ENCODE measurements around the gene ARHGAP9. TPM values are rescaled to one million over a fixed set of nuclear protein-coding genes. Genes with fewer than 3 reads are reported as not detected.
A peak's percentile ranks its signal among the peaks of the same experiment; 100 is the strongest.

ARHGAP9 gene
- total RNA-seq, 1 donor from 2014 or later: 102 TPM

DNA sequence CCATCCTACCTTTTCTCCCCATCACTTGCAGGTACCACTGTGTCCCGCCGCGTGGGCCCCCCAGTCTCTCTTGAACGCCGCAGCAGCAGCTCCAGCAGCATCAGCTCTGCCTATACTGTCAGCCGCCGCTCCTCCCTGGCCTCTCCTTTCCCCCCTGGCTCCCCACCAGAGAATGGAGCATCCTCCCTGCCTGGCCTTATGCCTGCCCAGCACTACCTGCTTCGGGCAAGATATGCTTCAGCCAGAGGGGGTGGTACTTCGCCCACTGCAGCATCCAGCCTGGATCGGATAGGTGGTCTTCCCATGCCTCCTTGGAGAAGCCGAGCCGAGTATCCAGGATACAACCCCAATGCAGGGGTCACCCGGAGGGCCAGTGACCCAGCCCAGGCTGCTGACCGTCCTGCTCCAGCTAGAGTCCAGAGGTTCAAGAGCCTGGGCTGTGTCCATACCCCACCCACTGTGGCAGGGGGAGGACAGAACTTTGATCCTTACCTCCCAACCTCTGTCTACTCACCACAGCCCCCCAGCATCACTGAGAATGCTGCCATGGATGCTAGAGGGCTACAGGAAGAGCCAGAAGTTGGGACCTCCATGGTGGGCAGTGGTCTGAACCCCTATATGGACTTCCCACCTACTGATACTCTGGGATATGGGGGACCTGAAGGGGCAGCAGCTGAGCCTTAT is 9.2 kb downstream of the ARHGAP9 start:
- peaks cover 25% of the 10 kb centered on the region for H3K4me1 Mint-ChIP-seq
- H3K27me3 Mint-ChIP-seq: no peaks in the 10 kb centered on the region
- intact Hi-C loops (cut with micrococcal nuclease): loop anchor here (10.0 kb wide), 1 partner anchor 224 kb away; the partner anchor contains the start of gene OS9
- H3K27ac Mint-ChIP-seq: no peak overlapping the region
- peaks cover 60% of the 10 kb centered on the region for H3K36me3 Mint-ChIP-seq (ENCODE audit: low read depth)
- H3K4me3 Mint-ChIP-seq: no peak overlapping the region
- no peaks in the 10 kb centered on the region for H3K9me3 Mint-ChIP-seq
- DNase-seq: no peak

DNA sequence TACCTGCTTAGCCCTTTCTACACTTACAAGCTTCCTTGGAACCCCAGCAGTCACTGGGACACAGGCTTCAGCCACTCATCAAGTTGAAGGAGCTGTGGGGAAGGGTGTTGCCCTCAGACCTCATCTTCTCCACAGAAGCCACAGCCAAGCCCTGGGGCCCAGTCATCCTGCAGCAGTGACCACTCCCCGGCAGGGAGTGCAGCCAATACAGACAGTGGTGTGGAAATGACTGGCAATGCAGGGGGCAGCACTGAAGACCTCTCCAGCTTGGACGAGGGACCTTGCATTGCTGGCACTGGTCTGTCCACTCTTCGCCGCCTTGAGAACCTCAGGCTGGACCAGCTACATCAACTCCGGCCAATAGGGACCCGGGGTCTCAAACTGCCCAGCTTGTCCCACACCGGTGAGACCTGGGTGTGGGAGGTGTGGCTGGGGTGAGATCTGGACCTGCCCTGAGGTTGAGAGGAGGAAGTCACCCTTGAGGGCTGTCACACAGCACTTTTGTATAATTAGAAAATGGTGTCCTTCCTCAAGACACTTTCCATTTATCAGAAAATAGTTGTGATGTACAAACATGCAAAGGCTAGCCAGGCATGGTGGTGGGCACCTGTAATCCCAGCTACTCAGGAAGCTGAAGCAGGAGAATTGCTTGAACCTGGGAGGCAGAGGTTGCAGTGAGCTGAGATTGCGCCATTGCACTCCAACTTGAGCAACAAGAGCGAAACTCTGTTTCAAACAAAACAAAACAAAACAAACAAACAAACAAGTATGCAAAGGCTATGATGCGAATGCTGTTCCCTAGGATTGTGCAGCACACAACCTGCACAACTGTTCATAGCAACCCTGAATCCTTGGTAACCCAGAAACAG is 10.1 kb downstream of the ARHGAP9 start:
- Mint-ChIP-seq H3K27ac (no peak overlapping the region), H3K36me3 (ENCODE audit: low read depth) (peaks cover 55% of the 10 kb centered on the region), H3K4me1 (peaks cover 25% of the 10 kb centered on the region), H3K4me3 (no peak overlapping the region), H3K27me3 (no peaks in the 10 kb centered on the region), H3K9me3 (no peaks in the 10 kb centered on the region)
- no peak for DNase-seq
- intact Hi-C loops (cut with micrococcal nuclease): loop anchor here (10.0 kb wide), 1 partner anchor 225 kb away; the partner anchor contains the start of gene OS9

GRCh38 chr12:57467915-57468314 is 11.8 kb downstream of the ARHGAP9 start:
- H3K4me3 Mint-ChIP-seq: no peak overlapping the region
- peaks cover 3% of the 10 kb centered on the region for H3K27me3 Mint-ChIP-seq
- peaks cover 24% of the 10 kb centered on the region for H3K4me1 Mint-ChIP-seq
- H3K27ac Mint-ChIP-seq: no peak overlapping the region
- no peak for DNase-seq
- intact Hi-C loops (cut with micrococcal nuclease): no loop called here
- no peaks in the 10 kb centered on the region for H3K9me3 Mint-ChIP-seq
- peaks cover 43% of the 10 kb centered on the region for H3K36me3 Mint-ChIP-seq (ENCODE audit: low read depth)

DNA sequence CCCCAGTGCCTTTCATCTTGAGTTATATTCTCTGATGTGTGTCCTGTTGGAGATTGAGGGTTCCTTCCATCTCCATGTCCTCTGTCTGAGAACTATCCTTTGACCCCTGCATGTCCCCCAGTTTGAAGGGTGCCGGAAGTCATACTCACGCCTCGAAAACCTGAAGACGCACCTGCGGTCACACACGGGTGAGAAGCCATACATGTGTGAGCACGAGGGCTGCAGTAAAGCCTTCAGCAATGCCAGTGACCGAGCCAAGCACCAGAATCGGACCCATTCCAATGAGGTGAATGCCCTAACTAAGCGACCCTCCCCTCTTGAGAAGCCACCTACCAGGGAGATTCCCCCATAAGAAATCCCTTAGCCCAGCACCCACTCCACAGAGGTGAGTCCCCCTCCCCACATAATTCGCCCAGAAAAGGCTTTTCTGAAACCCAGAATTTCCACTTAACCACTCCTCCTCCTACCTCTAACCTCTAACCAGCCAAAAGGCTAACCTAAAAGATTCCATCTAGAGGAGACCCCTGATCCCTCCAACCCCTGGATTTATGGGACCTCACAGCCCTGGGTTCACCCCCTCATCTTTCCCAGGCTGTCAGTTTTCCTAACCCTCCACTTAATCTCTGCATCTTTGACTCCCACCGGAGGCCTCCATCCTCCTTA is 12.3 kb downstream of the ARHGAP9 start:
- Mint-ChIP-seq H3K27me3 (peaks cover 8% of the 10 kb centered on the region), H3K4me3 (no peak overlapping the region), H3K27ac (no peak overlapping the region), H3K4me1 (peaks cover 24% of the 10 kb centered on the region), H3K9me3 (no peaks in the 10 kb centered on the region), H3K36me3 (ENCODE audit: low read depth) (peaks cover 38% of the 10 kb centered on the region)
- intact Hi-C loops (cut with micrococcal nuclease): no loop called here
- DNase-seq: no peak

- Mint-ChIP-seq H3K36me3 (ENCODE audit: low read depth) (peaks cover 28% of the 10 kb centered on the region), H3K4me1 (peaks cover 33% of the 10 kb centered on the region), H3K4me3 (no peak overlapping the region), H3K9me3 (no peaks in the 10 kb centered on the region), H3K27me3 (peaks cover 13% of the 10 kb centered on the region), H3K27ac (no peak overlapping the region)
- intact Hi-C loops (cut with micrococcal nuclease): no loop called here
- DNase-seq: peak; percentile 56
These were observed 13.7 kb downstream of the ARHGAP9 start for GRCh38 chr12:57465747-57466505.

GRCh38 chr12:57465030-57465746 is 14.5 kb downstream of the ARHGAP9 start:
- H3K4me3 Mint-ChIP-seq: no peak overlapping the region

GRCh38 chr12:57464569-57464968 is 15.1 kb downstream of the ARHGAP9 start:
- Mint-ChIP-seq H3K27ac (no peak overlapping the region), H3K4me1 (peaks cover 39% of the 10 kb centered on the region), H3K27me3 (peaks cover 20% of the 10 kb centered on the region), H3K9me3 (no peaks in the 10 kb centered on the region), H3K36me3 (ENCODE audit: low read depth) (peaks cover 23% of the 10 kb centered on the region), H3K4me3 (no peak overlapping the region)
- intact Hi-C loops (cut with micrococcal nuclease): loop anchor here (5.0 kb wide), 2 partner anchors 158 to 278 kb away; no protein-coding TSS in a partner anchor
- no peak for DNase-seq

More at GRCh38 chr12:57465030-57465746, 14.5 kb downstream of the ARHGAP9 start:
- DNase-seq: no peak
- Mint-ChIP-seq H3K27ac (no peak overlapping the region), H3K9me3 (no peaks in the 10 kb centered on the region), H3K4me1 (peaks cover 37% of the 10 kb centered on the region), H3K36me3 (ENCODE audit: low read depth) (peaks cover 26% of the 10 kb centered on the region), H3K27me3 (peaks cover 17% of the 10 kb centered on the region)
- intact Hi-C loops (cut with micrococcal nuclease): no loop called here

DNA sequence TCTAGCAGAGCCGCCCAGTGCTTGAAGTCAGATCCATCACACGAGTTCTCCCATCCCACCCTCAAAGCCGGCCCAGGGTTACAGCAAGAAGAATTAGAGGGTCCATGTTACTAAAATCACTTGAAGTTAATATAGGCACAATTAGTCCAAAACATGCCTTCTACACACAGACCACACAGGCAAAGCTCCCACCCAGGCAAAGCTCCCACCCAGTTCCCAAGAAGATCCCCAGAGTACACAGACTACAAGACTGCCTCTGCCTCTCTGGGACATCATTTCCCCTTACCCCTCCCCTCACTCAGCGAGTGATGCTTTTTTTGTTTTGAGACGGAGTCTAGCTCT is 16.8 kb downstream of the ARHGAP9 start:
- Mint-ChIP-seq H3K9me3 (no peaks in the 10 kb centered on the region), H3K4me1 (peaks cover 49% of the 10 kb centered on the region), H3K27me3 (peaks cover 20% of the 10 kb centered on the region), H3K4me3 (peak overlapping the region; percentile 89), H3K27ac (peak overlapping the region; percentile 79), H3K36me3 (ENCODE audit: low read depth) (peaks cover 12% of the 10 kb centered on the region)
- intact Hi-C loops (cut with micrococcal nuclease): loop anchor here (1.0 to 5.0 kb wide), 4 partner anchors 15 to 279 kb away; partner anchors contain the start of gene MBD6
- no peak for DNase-seq

DNA sequence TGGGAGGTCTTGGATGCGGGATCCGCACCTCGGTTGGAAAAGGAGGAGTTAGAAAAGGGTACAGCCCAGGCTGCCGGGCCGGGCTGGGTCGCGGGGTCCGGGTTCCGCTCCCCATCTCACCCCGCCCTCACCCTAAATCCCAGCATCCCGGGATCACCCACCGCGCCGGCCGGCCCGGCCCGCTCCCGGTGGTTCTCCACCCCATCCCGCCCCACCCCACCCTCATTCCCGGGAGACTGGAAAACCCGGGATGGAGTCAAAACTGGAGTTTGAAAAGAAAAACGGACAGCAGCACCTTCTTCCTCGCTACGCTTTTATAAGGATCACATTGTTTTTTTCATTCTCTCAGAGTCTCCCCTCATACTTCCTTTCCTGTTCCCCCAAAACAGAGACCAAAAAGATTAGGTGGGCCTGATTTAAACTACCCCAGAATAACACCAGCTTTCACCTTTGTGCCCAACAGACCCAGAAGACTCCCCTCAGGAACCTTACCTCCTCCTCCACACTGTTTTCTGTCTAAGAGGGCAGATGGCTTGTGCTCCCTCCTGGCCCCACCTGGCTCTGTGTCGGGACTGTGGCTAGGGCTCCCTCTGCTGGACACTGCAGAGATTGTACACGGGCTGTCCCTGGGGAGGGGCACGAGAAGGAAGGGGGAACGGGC is 17.3 kb downstream of the ARHGAP9 start:
- Mint-ChIP-seq H3K27me3 (peaks cover 20% of the 10 kb centered on the region), H3K4me1 (peaks cover 49% of the 10 kb centered on the region), H3K36me3 (ENCODE audit: low read depth) (peaks cover 7% of the 10 kb centered on the region), H3K27ac (peak overlapping the region; percentile 79), H3K4me3 (peak overlapping the region; percentile 89), H3K9me3 (no peaks in the 10 kb centered on the region)
- DNase-seq: peak; percentile 97
- intact Hi-C loops (cut with micrococcal nuclease): loop anchor here (1.0 to 5.0 kb wide), 4 partner anchors 16 to 280 kb away; partner anchors contain the start of gene MBD6

DNA sequence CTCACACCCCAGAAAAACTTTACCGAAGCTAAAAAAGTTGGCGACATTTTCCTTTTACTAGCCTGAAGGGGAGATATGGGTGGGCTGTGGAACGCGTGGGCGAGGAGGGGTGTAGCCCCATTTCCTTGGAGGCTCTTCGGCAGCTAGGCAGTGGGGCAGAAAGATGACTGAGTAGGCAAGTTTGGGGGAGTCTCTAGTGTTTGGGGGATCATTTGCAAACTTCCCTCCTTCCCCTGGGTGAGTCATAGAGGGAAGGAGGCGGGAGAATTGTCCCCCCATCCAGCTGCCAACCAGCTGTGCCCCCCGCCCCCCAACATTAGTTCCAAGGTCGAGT is 17.8 kb downstream of the ARHGAP9 start:
- H3K27me3 Mint-ChIP-seq: peaks cover 20% of the 10 kb centered on the region
- H3K4me1 Mint-ChIP-seq: peaks cover 45% of the 10 kb centered on the region
- H3K9me3 Mint-ChIP-seq: no peaks in the 10 kb centered on the region
- peak; percentile 68 for DNase-seq
- intact Hi-C loops (cut with micrococcal nuclease): loop anchor here (1.0 to 5.0 kb wide), 4 partner anchors 16 to 280 kb away; partner anchors contain the start of gene MBD6
- peak overlapping the region; percentile 89 for H3K4me3 Mint-ChIP-seq
- peaks cover 2% of the 10 kb centered on the region for H3K36me3 Mint-ChIP-seq (ENCODE audit: low read depth)
- peak overlapping the region; percentile 74 for H3K27ac Mint-ChIP-seq

- H3K27ac Mint-ChIP-seq: peak overlapping the region; percentile 74
These were observed 18.3 kb downstream of the ARHGAP9 start for GRCh38 chr12:57461276-57461916.

GRCh38 chr12:57460841-57461275 is 18.8 kb downstream of the ARHGAP9 start:
- Mint-ChIP-seq H3K4me1 (peaks cover 48% of the 10 kb centered on the region), H3K9me3 (no peaks in the 10 kb centered on the region), H3K27ac (no peak overlapping the region), H3K4me3 (peak overlapping the region; percentile 89), H3K36me3 (ENCODE audit: low read depth) (no peaks in the 10 kb centered on the region), H3K27me3 (peaks cover 20% of the 10 kb centered on the region)
- intact Hi-C loops (cut with micrococcal nuclease): loop anchor here (5.0 kb wide), 2 partner anchors 161 to 281 kb away; no protein-coding TSS in a partner anchor
- DNase-seq: no peak

More at GRCh38 chr12:57461276-57461916, 18.3 kb downstream of the ARHGAP9 start:
- Mint-ChIP-seq H3K36me3 (ENCODE audit: low read depth) (peaks cover 1% of the 10 kb centered on the region), H3K4me3 (peak overlapping the region; percentile 89), H3K4me1 (peaks cover 45% of the 10 kb centered on the region), H3K27me3 (peaks cover 20% of the 10 kb centered on the region), H3K9me3 (no peaks in the 10 kb centered on the region)
- intact Hi-C loops (cut with micrococcal nuclease): loop anchor here (5.0 kb wide), 2 partner anchors 161 to 281 kb away; no protein-coding TSS in a partner anchor
- peak; percentile 76 for DNase-seq

All from activated CD4-positive, alpha-beta T cell treated with anti-CD3 and anti-CD28 coated beads, Interleukin-2, amount 10 ng/mL, durations not matched to agents 24 days and 14 days (primary cell).